Inferior parietal cortex (tissue), 1 donor: ENCODE data around the gene EGLN2.
"Not testable (repeated sequence)": the region's sequence is repeated elsewhere in the genome, so short reads cannot be mapped to it uniquely, and the experiment has no call there.

Experiments
- DNase-seq: peaks from one replicate; pipeline ENCODE4 v3.0.0-alpha.2; 2016; ENCODE audit errors: extremely low spot score

EGLN2 gene

DNA sequence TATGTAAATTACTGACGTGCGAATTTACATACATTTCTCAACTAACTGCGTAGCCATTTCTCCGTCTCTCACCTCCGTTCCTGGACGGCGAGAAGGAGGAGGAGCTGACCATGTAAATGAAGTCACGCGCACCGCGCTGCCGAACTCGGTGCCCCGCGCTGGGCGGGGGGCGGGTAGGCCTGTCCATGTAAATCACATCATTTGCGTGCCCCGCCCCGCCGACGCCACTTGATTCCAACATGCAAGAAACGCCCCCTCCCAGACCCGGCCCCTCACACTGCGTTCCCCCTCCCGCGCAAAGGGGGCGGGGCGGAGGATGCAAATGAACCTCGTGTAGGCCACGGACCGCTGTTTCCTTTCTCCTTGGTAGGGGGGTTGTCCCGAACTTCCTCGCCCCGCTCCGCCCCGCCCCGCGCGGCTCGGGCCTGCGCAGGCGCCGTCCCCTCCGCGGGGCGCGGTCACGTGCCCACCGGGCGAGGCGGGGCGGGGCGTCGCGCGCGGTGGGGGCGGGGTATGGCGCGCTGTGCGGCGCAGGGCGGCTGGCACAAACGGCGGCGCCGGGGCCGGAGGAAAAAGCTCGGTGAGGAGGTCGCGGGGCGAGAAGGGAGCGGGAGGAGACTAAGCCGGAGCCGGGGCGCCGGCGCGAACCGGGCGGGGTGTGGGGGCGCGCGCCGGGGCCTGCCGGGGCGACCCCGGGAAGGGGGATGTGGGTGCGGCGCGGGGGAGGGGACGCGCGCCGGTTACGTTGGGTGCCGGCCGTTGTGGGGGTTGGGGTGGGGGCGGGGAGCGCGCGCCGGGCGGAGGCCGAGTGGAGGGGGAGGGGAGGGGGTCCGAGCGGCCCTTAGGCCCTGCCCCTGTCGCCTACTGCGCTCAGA lies at the start of gene EGLN2:
EGLN2 (plus strand) TSS at position 509 of the 875 bp plus-strand sequence. CDS start 1,382 bp downstream, outside the sequence.
- peak; percentile 98 for DNase-seq

DNA sequence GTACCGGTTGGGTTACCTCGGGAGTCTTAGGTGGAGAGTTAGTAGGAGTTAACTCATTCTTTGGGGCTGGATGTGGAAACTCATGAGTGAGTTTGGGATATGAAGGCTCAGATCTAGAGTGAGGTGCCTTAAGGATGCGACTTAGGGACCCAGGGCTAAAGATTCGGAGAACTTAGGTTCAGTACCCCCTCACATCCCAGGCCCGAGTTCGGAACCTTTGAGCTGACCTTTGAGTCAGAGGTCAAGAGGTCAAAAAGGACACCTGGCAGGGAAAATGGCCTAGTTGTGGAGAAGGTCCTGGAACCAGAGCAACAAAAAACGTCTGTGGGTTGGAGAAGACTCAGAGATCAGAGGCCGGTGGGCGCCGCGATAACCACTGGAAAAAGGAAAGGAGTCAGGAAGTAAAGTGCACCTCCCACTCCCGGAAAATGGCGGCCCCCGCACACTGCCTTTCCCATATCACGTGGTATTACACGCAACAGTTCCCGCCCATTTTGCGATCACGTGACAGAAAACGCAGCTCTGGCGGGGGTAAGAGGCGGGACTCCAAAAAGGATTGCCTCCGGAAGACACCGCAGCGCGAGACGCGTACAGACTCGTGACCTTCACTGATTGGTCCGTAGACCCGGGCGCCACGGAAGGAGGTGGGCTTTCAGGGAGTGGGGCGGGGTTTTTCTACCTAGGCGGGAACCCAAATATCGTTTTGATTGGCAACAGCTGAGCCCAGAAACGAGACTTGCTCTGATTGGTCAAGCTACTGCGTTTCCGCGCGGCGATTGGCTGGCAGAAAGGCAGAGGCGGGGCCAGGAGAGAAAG lies 48.7 kb upstream of the EGLN2 start, which contains the start of gene ACTMAP:
ACTMAP (minus strand) TSS at position 420 of the 816 bp plus-strand sequence. CDS start 674 bp downstream, outside the sequence.
- peak; percentile 100 for DNase-seq

DNA sequence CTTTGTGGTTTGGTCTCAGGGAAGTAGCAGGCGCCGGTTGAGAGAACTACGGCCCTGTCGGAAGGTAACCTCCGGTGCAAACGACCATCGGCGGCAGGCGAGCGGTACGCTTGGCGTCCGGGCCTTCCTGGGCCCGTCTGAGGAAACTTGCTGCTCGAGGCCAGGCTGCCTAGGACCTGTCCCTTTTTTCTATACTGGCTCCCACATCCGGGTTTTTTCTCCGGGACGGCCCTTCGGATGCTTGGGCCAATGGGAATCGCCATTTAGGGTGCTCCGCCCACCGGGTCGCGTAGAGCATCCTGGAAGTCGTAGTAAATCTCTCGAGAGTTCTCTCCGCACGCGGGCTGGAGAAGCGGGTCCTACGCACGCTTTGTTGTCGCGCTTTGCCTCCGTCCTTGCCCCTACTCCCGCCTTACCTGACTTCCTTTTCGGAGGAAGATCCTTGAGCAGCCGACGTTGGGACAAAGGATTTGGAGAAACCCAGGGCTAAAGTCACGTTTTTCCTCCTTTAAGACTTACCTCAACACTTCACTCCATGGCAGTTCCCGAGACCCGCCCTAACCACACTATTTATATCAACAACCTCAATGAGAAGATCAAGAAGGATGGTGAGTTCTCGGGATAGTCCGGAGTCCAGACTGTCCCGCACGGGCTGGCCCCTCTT lies 48.0 kb upstream of the EGLN2 start, which contains the start of gene SNRPA:
SNRPA (plus strand) TSS at position 330 of the 664 bp plus-strand sequence; CDS start at position 536, 206 bp downstream.
- DNase-seq = peak; percentile 99

DNA sequence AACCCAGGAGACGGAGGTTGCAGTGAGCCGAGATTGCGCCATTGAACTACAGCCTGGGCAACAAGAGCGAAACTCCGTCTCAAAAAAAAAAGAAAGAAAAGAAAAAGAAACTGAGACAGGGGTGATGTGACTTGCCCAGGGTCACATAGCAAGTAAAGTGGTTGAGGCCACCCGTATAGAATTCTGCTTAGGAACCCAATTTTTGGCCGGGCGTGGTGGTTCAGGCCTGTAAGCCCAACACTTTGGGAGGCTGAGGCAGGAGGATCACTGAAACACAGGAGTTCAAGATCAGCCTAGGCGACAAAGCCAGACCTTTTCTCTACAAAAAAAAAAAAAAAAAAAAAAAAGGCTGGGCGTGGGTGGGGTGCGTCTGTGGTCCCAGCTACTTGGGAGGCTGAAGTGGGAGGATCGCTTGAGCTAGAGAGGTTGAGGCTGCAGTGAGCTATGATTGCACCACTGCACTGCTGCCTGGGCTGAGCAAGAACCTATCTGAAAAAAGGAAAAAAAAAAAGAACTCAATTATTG lies 46.7 kb upstream of the EGLN2 start:
- DNase-seq = no peak

DNA sequence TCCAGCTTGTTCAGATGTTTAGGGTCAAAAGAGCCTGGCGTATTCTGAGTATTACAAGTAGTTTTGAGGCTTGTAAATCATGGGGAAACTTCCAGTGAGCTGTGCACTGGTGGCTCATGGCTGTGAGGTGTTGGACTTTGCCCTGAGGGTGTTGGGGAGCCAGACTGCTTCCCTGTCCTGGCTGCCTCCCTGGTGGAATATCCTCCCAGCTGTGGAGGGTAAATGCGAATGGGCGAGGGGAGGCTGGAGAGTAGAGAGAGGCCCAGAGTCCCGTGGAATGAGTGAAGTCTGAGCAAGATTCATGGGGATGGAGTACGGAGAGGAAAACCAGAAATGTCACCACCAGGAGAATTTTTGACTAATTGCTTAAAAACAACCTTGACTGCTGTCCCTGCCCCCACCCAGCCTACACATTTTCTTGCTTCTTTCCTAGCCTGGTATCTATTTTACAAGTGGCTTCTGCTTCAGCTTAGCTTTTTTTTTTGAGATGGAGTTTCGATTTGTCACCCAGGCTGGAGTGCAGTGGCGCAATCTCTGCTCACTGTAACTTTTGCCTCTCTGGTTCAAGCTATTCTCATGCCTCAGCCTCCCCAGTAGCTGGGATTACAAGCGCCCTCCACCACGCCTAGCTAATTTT lies 44.3 kb upstream of the EGLN2 start:
- no peak for DNase-seq

DNA sequence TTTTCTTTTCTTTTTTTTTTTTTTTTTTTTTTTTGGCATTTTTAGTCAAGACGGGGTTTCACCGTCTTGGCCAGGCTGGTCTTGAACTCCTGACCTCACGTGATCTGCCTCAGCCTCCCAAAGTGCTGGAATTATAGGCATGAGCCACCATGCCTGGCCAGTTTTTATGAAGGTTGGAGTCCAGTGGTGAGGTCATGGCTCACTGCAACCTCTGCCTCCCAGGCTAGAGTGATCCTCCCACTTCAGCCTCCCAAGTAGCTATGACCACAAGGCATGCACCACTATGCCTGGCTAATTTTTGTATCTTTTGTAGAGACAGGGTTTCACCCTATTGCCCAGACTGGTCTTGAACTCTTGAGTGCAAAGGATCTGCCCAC lies 43.8 kb upstream of the EGLN2 start:
- DNase-seq = no peak

DNA sequence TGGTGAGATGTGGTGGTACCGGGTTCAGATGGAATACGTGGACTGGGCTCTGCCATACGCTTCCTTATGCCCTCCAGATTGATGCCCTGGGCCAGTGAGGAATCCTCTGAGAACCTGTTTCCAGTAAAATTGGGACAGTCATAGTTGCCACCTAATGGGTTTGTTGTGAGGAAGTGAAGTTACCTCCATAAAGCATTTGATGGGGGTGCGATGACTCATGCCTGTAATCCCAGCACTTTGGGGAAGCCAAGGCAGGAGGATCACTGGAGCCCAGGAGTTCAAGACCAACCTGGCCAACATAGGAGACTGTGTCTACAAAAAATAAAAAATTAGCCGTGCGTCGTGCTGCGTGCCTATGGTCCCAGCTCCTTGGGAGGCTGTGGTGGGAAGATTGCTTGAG lies 43.2 kb upstream of the EGLN2 start:
- no peak for DNase-seq

DNA sequence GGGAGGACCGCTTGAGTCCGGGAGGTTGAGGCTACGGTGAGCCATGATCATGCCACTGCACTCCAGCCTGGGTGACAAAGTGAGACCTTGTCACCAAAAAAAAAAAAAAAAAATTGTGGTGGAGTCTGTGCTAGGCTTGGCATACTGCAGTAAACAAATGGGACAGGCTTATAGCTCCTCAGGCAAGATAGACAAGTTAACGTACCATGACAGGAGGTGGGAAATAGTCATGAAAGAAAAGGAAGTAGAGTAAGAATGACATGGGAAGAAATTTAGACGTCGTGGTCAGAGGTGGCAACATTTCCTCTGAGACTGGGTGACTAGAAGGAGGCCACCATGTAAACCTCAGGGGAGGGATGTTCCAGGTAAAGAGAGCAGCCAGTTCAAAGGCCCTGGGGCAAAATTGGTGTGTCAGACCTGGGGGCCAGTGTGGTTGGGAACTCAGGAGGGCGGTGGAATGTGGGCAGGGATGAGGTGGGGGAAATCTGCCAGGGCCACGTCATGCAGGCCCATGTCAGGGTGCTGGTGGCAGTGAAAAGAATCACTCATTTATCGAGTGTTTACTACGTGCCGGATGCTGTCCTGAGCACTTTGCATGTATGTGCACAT lies 42.4 kb upstream of the EGLN2 start:
- no peak for DNase-seq

DNA sequence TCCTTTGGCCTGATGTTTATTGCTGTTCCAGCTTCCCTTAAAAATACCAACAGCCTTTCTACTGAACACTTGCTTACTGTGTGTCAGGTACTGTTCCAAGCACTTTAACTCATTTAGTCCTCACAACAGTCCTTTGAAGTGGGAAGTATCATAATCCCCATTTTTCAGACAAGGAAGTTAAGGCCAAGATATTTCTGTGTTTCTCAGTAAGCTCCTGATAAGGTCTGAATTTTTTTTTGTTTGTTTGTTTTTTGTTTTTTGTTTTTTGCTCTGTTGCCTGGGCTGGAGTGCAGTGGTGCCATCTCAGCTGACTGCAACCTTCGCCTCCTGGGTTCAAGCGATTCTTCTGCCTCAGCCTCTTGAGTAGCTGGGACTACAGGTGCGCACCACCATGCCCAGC lies 40.5 kb upstream of the EGLN2 start:
- no peak for DNase-seq

DNA sequence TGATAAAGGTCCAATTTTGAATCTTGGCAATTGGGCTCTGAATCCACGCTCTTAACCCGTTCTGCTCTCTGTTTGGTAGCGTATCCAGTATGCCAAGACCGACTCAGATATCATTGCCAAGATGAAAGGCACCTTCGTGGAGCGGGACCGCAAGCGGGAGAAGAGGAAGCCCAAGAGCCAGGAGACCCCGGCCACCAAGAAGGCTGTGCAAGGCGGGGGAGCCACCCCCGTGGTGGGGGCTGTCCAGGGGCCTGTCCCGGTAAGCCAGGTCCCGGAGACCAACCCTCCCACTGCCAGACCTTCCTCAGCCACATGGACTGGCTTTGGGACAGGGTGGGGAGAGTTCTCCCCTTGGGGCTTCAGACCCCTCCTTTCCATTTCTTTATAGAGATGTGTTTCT lies 39.6 kb upstream of the EGLN2 start:
- no peak for DNase-seq

DNA sequence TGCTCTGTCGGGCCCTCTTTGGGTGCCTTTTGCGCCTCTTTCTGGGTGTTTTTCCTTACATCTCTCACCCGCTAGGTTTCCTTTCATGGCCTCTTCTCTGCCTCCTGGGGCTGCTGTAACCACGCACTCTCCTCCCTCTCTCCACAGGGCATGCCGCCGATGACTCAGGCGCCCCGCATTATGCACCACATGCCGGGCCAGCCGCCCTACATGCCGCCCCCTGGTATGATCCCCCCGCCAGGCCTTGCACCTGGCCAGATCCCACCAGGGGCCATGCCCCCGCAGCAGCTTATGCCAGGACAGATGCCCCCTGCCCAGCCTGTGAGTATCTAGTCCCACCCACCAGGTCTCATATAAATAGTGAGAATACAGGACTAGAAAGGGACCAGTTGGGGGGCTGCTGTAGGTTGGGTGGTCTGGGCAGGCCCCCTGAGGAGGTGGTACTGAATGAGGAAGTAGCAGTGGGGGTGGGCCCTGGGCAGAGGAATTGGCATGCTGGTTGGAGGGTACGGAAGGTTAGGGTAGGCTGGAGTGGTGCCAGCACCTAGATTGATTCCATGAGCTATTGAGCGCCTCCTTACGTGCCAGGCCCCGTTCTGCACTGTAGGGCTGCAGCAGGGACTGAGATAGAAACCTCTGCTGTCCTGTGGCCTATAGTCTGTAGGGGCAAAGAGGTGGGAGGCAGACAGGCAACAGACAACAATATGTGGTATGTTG lies 36.1 kb upstream of the EGLN2 start:
- no peak for DNase-seq

DNA sequence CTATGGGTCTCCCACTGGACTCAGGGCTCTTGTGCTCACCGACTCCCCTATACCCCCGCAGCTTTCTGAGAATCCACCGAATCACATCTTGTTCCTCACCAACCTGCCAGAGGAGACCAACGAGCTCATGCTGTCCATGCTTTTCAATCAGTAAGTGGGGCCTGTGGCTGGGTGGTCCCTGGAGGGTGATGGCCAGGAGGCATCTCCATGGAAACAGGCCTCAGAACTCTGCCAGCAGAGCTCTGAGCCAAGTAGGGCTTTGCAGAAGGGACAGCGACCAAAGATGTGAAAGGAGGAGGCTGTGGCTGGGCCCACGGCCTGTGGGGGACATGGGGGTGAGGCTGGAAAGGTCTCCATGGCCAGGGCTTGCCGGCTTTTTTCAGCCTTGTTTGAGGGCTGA lies 35.5 kb upstream of the EGLN2 start:
- DNase-seq = no peak

DNA sequence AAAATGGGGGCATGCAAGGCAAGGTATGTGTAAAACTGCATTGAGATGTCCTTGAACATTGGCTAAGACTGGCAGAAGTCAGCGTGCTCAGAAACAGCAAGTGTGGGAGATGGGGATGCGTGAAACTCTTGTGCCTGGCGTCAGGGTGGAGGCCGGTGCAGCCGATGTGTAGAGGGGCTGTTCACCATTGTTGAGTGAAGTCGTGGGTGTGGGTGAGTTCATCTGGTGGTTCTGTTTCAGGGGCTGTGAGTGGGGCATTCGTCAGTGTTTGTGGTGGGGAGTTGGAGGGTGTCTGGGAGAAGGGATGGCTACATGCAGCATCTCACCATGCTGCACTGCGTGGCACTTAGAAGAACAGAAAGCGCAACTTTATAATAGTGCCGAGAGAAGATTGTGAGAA lies 35.0 kb upstream of the EGLN2 start:
- DNase-seq = no peak

DNA sequence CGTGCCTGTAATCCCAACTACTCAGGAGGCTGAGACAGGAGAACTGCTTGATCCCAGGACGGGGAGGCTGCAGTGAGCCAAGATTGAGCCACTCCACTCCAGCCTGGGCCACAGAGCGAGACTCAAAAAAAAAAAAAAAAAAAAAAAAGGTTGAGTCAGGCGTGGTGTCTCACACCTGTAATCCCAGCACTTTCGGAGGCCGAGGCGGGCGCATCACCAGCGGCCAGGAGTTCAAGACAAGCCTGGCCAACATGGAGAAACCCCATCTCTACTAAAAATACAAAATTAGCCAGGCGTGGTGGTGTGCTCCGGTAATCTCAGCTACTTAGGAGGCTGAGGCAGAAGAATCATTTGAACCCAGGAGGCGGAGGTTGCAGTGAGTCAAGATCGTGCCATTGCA lies 32.6 kb upstream of the EGLN2 start:
- DNase-seq = not testable (repeated sequence)

DNA sequence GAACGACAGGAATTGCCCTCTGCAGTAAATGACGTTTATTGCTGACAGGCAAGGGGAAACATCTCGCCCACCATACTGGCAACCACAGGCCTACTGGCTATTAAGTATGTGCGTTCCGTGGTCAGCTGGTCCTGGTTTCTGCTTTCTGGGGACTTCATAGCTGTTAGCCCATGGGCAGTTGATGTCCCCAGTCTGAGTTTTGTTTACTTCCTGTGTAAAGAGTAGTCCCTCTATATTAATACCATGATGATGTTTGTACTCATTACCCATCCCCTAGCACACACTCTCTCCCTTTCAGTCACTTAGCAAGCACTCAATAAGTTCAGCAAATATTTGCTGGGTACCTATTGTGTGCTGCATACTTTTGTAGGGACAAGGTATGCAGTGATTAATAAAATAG lies 30.1 kb upstream of the EGLN2 start:
- DNase-seq = no peak

DNA sequence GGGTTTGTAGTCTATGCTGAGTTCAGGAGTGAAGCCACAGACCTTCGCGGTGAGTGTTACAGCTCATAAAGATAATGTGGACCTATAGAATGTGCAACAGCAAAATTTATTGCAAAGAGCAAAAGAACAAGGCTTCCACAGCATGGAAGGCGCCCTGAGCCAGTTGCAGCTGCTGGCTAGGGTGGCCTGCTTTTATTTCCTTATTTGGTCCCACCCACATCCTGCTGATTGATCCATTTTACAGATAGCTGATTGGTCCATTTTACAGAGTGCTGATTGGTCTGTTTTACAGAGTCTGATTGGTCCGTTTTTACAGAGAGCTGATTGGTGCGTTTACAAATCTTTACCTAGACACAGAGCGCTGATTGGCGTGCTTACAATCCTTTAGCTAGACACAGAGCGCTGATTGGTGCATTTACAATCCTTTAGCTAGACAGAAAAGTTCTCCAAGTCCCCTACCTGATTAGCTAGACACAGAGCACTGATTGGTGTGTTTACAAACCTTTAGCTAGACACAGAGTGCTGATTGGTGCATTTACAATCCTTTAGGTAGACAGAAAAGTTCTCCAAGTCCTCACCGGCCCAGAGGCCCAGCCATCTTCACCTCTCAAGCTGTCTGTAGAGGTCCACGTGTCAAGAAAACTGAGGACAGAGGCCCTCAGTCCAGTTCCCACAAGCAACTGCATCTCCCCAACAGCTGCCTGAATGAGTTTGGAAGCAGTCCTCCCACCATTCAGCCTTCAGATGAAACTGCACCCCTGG lies 27.7 kb upstream of the EGLN2 start:
- DNase-seq = not testable (repeated sequence)

DNA sequence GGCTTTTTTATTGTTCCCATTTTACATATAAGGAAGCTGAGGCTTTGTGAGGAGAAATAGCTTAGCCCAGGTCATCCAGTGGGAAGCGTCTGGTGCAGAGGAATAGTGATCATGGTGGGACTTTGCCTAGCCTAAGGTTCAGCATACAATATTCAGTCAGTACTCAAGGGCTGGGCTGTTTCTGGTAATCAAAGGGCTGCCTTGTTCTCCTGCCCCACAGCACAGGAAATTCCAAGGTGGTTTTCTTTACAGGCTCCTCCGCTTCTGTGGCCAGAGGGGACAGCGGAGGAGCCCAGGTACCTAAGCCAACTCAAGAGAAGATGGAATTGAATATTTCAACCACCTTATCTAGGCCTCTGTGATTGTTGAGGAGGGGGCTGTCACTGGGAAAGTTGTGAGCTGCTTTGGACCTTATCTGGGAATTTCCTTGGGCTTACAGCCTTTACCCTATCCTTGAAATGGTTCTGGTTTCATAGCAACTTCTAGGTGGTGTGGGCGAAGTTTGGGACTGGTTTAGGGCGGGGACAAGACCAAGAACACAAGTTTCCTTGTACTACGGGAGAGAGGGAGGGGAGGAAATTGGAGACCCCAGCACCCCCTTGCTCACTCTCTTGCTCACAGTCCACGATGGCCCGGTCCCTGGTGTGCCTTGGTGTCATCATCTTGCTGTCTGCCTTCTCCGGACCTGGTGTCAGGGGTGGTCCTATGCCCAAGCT lies 23.9 kb upstream of the EGLN2 start, which contains the start of gene MIA:
MIA (plus strand) TSS at position 606 of the 716 bp plus-strand sequence; CDS start at position 628, 22 bp downstream.
- DNase-seq = no peak

DNA sequence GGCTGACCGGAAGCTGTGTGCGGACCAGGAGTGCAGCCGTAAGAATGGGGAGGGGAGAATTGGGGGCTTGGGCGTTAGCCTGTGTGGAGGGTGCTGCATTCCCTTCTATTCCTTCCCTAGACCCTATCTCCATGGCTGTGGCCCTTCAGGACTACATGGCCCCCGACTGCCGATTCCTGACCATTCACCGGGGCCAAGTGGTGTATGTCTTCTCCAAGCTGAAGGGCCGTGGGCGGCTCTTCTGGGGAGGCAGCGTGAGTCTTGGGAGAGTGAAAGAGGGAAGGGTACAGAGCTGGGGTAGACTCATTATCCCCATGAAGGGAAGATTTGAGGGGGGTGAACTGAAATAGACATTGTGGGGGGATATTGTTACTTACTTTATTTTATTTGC lies 23.4 kb upstream of the EGLN2 start:
- DNase-seq = no peak

DNA sequence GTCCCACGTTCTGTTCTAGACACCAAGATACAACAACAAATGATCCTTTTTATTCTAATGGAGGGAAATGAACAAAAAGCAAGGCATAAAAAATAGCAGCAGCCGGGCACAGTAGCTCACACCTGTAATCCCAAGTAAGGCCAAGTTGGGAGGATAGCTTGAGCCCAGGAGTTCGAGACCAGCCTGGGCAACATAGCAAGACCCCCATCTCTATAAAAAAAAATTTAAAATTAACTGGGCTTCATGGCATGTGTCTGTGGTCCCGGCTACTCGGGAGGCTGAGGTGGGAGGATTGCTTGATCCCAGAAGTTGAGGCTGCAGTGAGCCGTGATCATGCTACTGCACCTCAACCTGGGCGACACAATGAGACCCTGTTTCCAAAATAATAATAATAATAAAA lies 22.6 kb upstream of the EGLN2 start:
- no peak for DNase-seq
